IMR-90 (cell line): ENCODE measurements around the gene TOMM20L. TPM values are rescaled to one million over a fixed set of nuclear protein-coding genes. Genes with fewer than 3 reads are reported as not detected.

Experiments used
- ATAC-seq: fragments of 200-7000 bp; cut with Tn5 transposase; 2 replicates; pipeline ENCODE4 v1.9.1; 2020; ENCODE audit warnings: low read depth, mild to moderate bottlenecking, moderate library complexity
- BruUV-seq: library from RNA; stranded (reverse); fragments of 400-500 nt; replicated peaks from 2 replicates; lab custom pipeline; 2021; lab: Mats Ljungman, UMichigan
- CTCF ChIA-PET: fragments of 300-600 bp; formaldehyde crosslinking; extraction: SDS; loops from one replicate; lab custom pipeline; 2021; ENCODE audit warnings: antibody characterized with exemption; lab: Yijun Ruan, JAX
- POLR2A ChIA-PET: fragments of 300-600 bp; sonication (Branson Sonifier 250); formaldehyde crosslinking; loops from one replicate; lab custom pipeline; 2022; ENCODE audit warnings: antibody characterized with exemption; ENCODE audit not compliant: unreplicated experiment; lab: Charles Lee
- DNase-seq: peaks from one replicate; pipeline ENCODE4 v3.0.0; 2013
- H2AFZ ChIP-seq: replicated peaks from 2 replicates; pipeline ENCODE3; 2013; ENCODE audit warnings: low read length, mild to moderate bottlenecking; ENCODE audit not compliant: poor library complexity
- H2AK5ac ChIP-seq: 2 replicates; pipeline ENCODE4 v1.6.1; 2013; ENCODE audit warnings: low read depth, low read length, inconsistent platforms
- H2AK9ac ChIP-seq: replicated peaks from 2 replicates; pipeline ENCODE3; 2013; ENCODE audit warnings: mild to moderate bottlenecking, low read depth, low read length, moderate library complexity; ENCODE audit not compliant: poor library complexity
- H2BK120ac ChIP-seq: 2 replicates; pipeline ENCODE4 v1.6.1; 2013; ENCODE audit warnings: low read depth, low read length, inconsistent platforms
- H2BK15ac ChIP-seq: 3 replicates; pipeline ENCODE4 v1.6.1; 2013; ENCODE audit warnings: low read depth, low read length, inconsistent platforms
- H2BK20ac ChIP-seq: 2 replicates; pipeline ENCODE4 v1.6.1; 2013; ENCODE audit warnings: low read depth, mild to moderate bottlenecking, inconsistent platforms, low read length, moderate library complexity
- H2BK5ac ChIP-seq: 2 replicates; pipeline ENCODE4 v1.6.1; 2013; ENCODE audit warnings: mild to moderate bottlenecking, low read depth, low read length, inconsistent platforms; ENCODE audit not compliant: poor library complexity, severe bottlenecking
- H3K14ac ChIP-seq: replicated peaks from 2 replicates; pipeline ENCODE4 v1.6.1; 2013; ENCODE audit warnings: low read depth, low read length, inconsistent platforms
- H3K18ac ChIP-seq: 2 replicates; pipeline ENCODE4 v1.6.1; 2013; ENCODE audit warnings: low read depth, low read length, control low read depth
- H3K23ac ChIP-seq: 2 replicates; pipeline ENCODE4 v1.6.1; 2013; ENCODE audit warnings: low read depth, low read length, inconsistent platforms
- H3K27ac ChIP-seq: 2 replicates; pipeline ENCODE4 v1.5.1; 2013; ENCODE audit warnings: mild to moderate bottlenecking, control low read depth, low read length; ENCODE audit not compliant: insufficient read depth
- H3K27me3 ChIP-seq: 2 replicates; pipeline ENCODE4 v1.6.1; 2013; ENCODE audit warnings: low read length; ENCODE audit not compliant: control insufficient read depth, insufficient read depth
- H3K36me3 ChIP-seq: 2 replicates; pipeline ENCODE4 v1.6.1; 2013; ENCODE audit warnings: low read length, mixed read lengths; ENCODE audit not compliant: control insufficient read depth, insufficient read depth
- H3K4ac ChIP-seq: 2 replicates; pipeline ENCODE4 v1.6.1; 2013; ENCODE audit warnings: low read depth, low read length, inconsistent platforms
- H3K4me1 ChIP-seq: 2 replicates; pipeline ENCODE4 v1.6.1; 2013; ENCODE audit warnings: low read length, mixed read lengths; ENCODE audit not compliant: control insufficient read depth, insufficient read depth
- H3K4me2 ChIP-seq: 2 replicates; pipeline ENCODE4 v1.6.1; 2013; ENCODE audit warnings: low read depth, mild to moderate bottlenecking, control low read depth, low read length, moderate library complexity
- H3K4me3 ChIP-seq: 2 replicates; pipeline ENCODE4 v1.5.1; 2013; ENCODE audit warnings: low read depth, mild to moderate bottlenecking, control low read depth, low read length, moderate library complexity; ENCODE audit not compliant: insufficient read depth
- H3K56ac ChIP-seq: 2 replicates; pipeline ENCODE4 v1.6.1; 2013; ENCODE audit warnings: low read length, inconsistent platforms; ENCODE audit not compliant: insufficient read depth; ENCODE audit errors: extremely low read depth
- H3K79me1 ChIP-seq, 2 experiments: 2 replicates each; pipeline ENCODE4 v1.6.1; 2013; ENCODE audit warnings: low read length in 2 of 2, inconsistent platforms in 1 of 2, low read depth in 1 of 2
- H3K9ac ChIP-seq: 2 replicates; pipeline ENCODE4 v1.6.1; 2013; ENCODE audit warnings: low read depth, low read length, control low read depth
- H3K9me1 ChIP-seq: 2 replicates; pipeline ENCODE4 v1.6.1; 2013; ENCODE audit warnings: low read length, inconsistent platforms; ENCODE audit not compliant: insufficient read depth
- H3K9me3 ChIP-seq: 2 replicates; pipeline ENCODE4 v1.6.1; 2013; ENCODE audit warnings: low read length; ENCODE audit not compliant: control insufficient read depth, insufficient read depth
- H4K20me1 ChIP-seq: 2 replicates; pipeline ENCODE4 v1.6.1; 2013; ENCODE audit warnings: low read length, inconsistent platforms; ENCODE audit not compliant: insufficient read depth
- H4K5ac ChIP-seq: 2 replicates; pipeline ENCODE4 v1.6.1; 2013; ENCODE audit warnings: mild to moderate bottlenecking, low read depth, low read length, control low read depth
- H4K8ac ChIP-seq, 2 experiments: 2 replicates each; pipeline ENCODE4 v1.6.1; 2013; ENCODE audit warnings: low read depth in 2 of 2, low read length in 2 of 2, control low read depth in 1 of 2, inconsistent platforms in 1 of 2
- H4K91ac ChIP-seq: 2 replicates; pipeline ENCODE4 v1.6.1; 2013; ENCODE audit warnings: low read depth, low read length, inconsistent platforms; ENCODE audit not compliant: insufficient read depth
- CEBPB ChIP-seq: IDR thresholded peaks from 2 replicates; pipeline ENCODE4 v1.6.1; 2012; ENCODE audit warnings: low read depth, low read length, improper control_type of control experiment
- MAZ ChIP-seq: IDR thresholded peaks from 2 replicates; pipeline ENCODE4 v1.6.1; 2012; ENCODE audit warnings: low read depth, mild to moderate bottlenecking, low read length, improper control_type of control experiment, moderate library complexity, borderline replicate concordance
- MXI1 ChIP-seq: IDR thresholded peaks from 2 replicates; pipeline ENCODE4 v1.6.1; 2012; ENCODE audit warnings: low read depth, mild to moderate bottlenecking, low read length, moderate library complexity, borderline replicate concordance
- POLR2A ChIP-seq: IDR thresholded peaks from 2 replicates; pipeline ENCODE4 v1.6.1; 2012; ENCODE audit warnings: mild to moderate bottlenecking, low read depth, low read length
- RCOR1 ChIP-seq: IDR thresholded peaks from 2 replicates; pipeline ENCODE4 v1.6.1; 2012; ENCODE audit warnings: mild to moderate bottlenecking, low read length, improper control_type of control experiment; ENCODE audit not compliant: insufficient replicate concordance
- SMC3 ChIP-seq: fragments of 150-350 bp; IDR thresholded peaks from 2 replicates; pipeline ENCODE4 v1.6.1; 2016; ENCODE audit warnings: low read depth, mild to moderate bottlenecking, antibody characterized with exemption, low read length, moderate library complexity
- USF2 ChIP-seq: fragments of 150-350 bp; IDR thresholded peaks from 2 replicates; pipeline ENCODE4 v1.6.1; 2017; ENCODE audit warnings: mild to moderate bottlenecking, antibody characterized with exemption, low read length, low read depth
- WGBS, 2 experiments: methylation state at CpG; one replicate each; pipeline versions ENCODE4 v1.1.5 to v1.1.7; 2013; ENCODE audit warnings: missing lambda C conversion rate in 2 of 2; ENCODE audit not compliant: insufficient read length in 1 of 2; ENCODE audit errors: extremely low coverage in 2 of 2; 5-methylcytosine and 5-hydroxymethylcytosine counted together
- dilution Hi-C: fragments of 300-500 bp; cut with HindIII; formaldehyde crosslinking; loops from one replicate; pipeline ENCODE4 v1.14.3; 2018; ENCODE audit warnings: low sequenced_read_pairs; ENCODE audit not compliant: unreplicated experiment
- in situ Hi-C: fragments of 300-500 bp; cut with MboI; formaldehyde crosslinking; loops from 3 replicates; pipeline ENCODE4 v1.14.3; 2019; ENCODE audit warnings: low sequenced_read_pairs, inconsistent platforms, mixed read lengths
- intact Hi-C: fragments of 100-400 bp; cut with micrococcal nuclease; formaldehyde crosslinking; loops from 2 replicates; pipeline ENCODE4 v1.10.0; 2022
- polyA plus RNA-seq, 3 experiments: library from polyadenylated mRNA; depleted of rRNA; stranded (reverse); fragments of >200 nt; gene quantifications; 2 replicates each; pipeline ENCODE4 v1.2.3, GENCODE V29; 2012; ENCODE audit warnings: low replicate concordance in 1 of 3
- total RNA-seq: library from RNA; depleted of rRNA; stranded (reverse); fragments of >200 nt; gene quantifications from 2 replicates; pipeline ENCODE4 v1.2.3, GENCODE V29; 2012

TOMM20L gene
- total and polyA plus RNA-seq, 2 of the 4 experiments (the other 2 are of a cell fraction), result not detected

GRCh38 chr14:58427281-58428117 lies 31.8 kb downstream of the TOMM20L start, which contains the start of the genes KIAA0586 and TIMM9 (continued):
- TF ChIP-seq SMC3 (no peak), CEBPB (no peak), MXI1 (peak; percentile 82)

GRCh38 chr14:58428118-58428683 lies 32.5 kb downstream of the TOMM20L start:
- no peak overlapping the region for H3K14ac ChIP-seq
- H4K5ac ChIP-seq, result peak overlapping the region; percentile 40; the same call in 1 of the 2 replicates
- no peak overlapping the region for H2AFZ ChIP-seq
- H3K27me3 ChIP-seq, result no peaks in the 10 kb centered on the region
- H3K79me1 ChIP-seq, result peaks cover 2 to 19% of the 10 kb centered on the region in 2 experiments; a peak in 2 of 4 replicates
- H3K4me3 ChIP-seq, result peak overlapping the region; percentile 92
- H3K27ac ChIP-seq, result 0 out of 2 replicates have a peak overlapping the region, but pooled peaks have one; percentile 14
- 0% methylated on average over 3 of the region's 10 CpGs; no CpG with 5 or more reads in 1 of the 2 experiments for whole genome bisulfite sequencing, 2 experiments
- peaks cover 8% of the 10 kb centered on the region; the same call in 1 of the 2 replicates for H3K36me3 ChIP-seq
- dilution Hi-C loops (no loop called here), in situ Hi-C loops (no loop called here), intact Hi-C loops (no loop called here)
- no peak overlapping the region for H2BK120ac ChIP-seq
- H3K9me3 ChIP-seq, result no peaks in the 10 kb centered on the region
- H2BK20ac ChIP-seq, result no peak overlapping the region
- H3K56ac ChIP-seq, result peak overlapping the region; percentile 82
- H3K4me2 ChIP-seq, result peak overlapping the region; percentile 97
- H2AK5ac ChIP-seq, result no peak overlapping the region
- H2BK5ac ChIP-seq, result peak overlapping the region; percentile 40
- DNase-seq, result peak; percentile 63
- ChIA-PET POLR2A (no interaction called here), CTCF (no interaction called here)
- H3K18ac ChIP-seq, result peak overlapping the region; percentile 25; the same call in 1 of the 2 replicates
- no peak overlapping the region for H4K91ac ChIP-seq
- H4K8ac ChIP-seq, result peak overlapping the region; percentile 8 to 14; a peak in 3 of 4 replicates
- BruUV-seq, result no TSS peak
- no peaks in the 10 kb centered on the region for H3K9me1 ChIP-seq
- peak overlapping the region; percentile 0; the same call in 1 of the 2 replicates for H3K4ac ChIP-seq
- H4K20me1 ChIP-seq, result no peaks in the 10 kb centered on the region
- peak; percentile 86 for TF ChIP-seq USF2
- TF ChIP-seq MXI1, result 0 out of 2 replicates have a peak, but pooled peaks have one; percentile 20
- TF ChIP-seq RCOR1, result no peak
- TF ChIP-seq POLR2A, result no peak; the same call in 1 of the 2 replicates
- TF ChIP-seq SMC3, result no peak
- TF ChIP-seq MAZ, result no peak
- no peak for TF ChIP-seq CEBPB
- ATAC-seq, result peak; percentile 8; the same call in 1 of the 2 replicates
- peak overlapping the region; percentile 74 for H3K9ac ChIP-seq
- no peaks in the 10 kb centered on the region for H3K4me1 ChIP-seq
- H3K23ac ChIP-seq, result no peak overlapping the region
- H2AK9ac ChIP-seq, result no peak overlapping the region
- H2BK15ac ChIP-seq, result no peak overlapping the region
